K562 (cell line): ENCODE results near the gene PRSS38. TPM values are rescaled to one million over a fixed set of nuclear protein-coding genes. Genes with fewer than 3 reads are reported as not detected.
A peak's percentile ranks its signal among the peaks of the same experiment; 100 is the strongest.

ENCODE experiments used
- ADNP ChIP-seq: fragments of 200-800 bp; sonication (Bioruptor generic); IDR thresholded peaks from 2 replicates; pipeline ENCODE4 v1.6.1; 2016; ENCODE audit warnings: missing genetic modification characterization, missing compliant biosample characterization
- ARID1B ChIP-seq: fragments of 450-650 bp; IDR thresholded peaks from 2 replicates; pipeline ENCODE4 v1.6.1; 2016; ENCODE audit warnings: antibody characterized with exemption, mild to moderate bottlenecking, inconsistent platforms
- CBFA2T3 ChIP-seq: fragments of 450-650 bp; IDR thresholded peaks from 2 replicates; pipeline ENCODE4 v1.6.1; 2017
- CEBPZ ChIP-seq: fragments of 150-350 bp; IDR thresholded peaks from 2 replicates; pipeline ENCODE4 v1.6.1; 2014; ENCODE audit warnings: low read depth, mild to moderate bottlenecking, low read length, borderline replicate concordance
- E2F5 ChIP-seq: sonication (generic); formaldehyde crosslinking; IDR thresholded peaks from 2 replicates; pipeline ENCODE4 v1.8.0; 2022; ENCODE audit warnings: mild to moderate bottlenecking, missing genetic modification reagents
- KDM1A ChIP-seq, 2 experiments: fragments of 450-650 bp; IDR thresholded peaks; 2 replicates each; pipeline ENCODE4 v1.6.1; 2016; ENCODE audit warnings: mild to moderate bottlenecking in 2 of 2
- LEF1 ChIP-seq: fragments of 450-650 bp; IDR thresholded peaks from 2 replicates; pipeline ENCODE4 v1.6.1; 2016; ENCODE audit warnings: mild to moderate bottlenecking
- PHTF2 ChIP-seq: fragments of 250-450 bp; sonication (Bioruptor Pico); IDR thresholded peaks from 2 replicates; pipeline ENCODE4 v1.5.0; 2021; ENCODE audit warnings: mild to moderate bottlenecking
- PTBP1 ChIP-seq: fragments of 200-400 bp; formaldehyde crosslinking; IDR thresholded peaks from 2 replicates; pipeline ENCODE4 v1.6.1; 2017; ENCODE audit warnings: low read depth, low read length
- RBM14 ChIP-seq: fragments of 200-400 bp; formaldehyde crosslinking; IDR thresholded peaks from 2 replicates; pipeline ENCODE4 v1.6.1; 2018; ENCODE audit warnings: low read depth, mild to moderate bottlenecking, low read length, moderate library complexity, borderline replicate concordance; ENCODE audit not compliant: insufficient read depth
- RFX7 ChIP-seq: fragments of 250-450 bp; sonication (Bioruptor Pico); IDR thresholded peaks from 2 replicates; pipeline ENCODE4 v1.5.1; 2021; ENCODE audit warnings: mild to moderate bottlenecking
- RHOXF2B ChIP-seq: fragments of 250-450 bp; sonication (Bioruptor Pico); conservative IDR thresholded peaks from 2 replicates; pipeline ENCODE4 v1.5.1; 2021
- ZBTB26 ChIP-seq: fragments of 450-650 bp; formaldehyde crosslinking; IDR thresholded peaks from 2 replicates; pipeline ENCODE4 v1.4.0; 2022; ENCODE audit warnings: missing genetic modification characterization
- ZNF24 ChIP-seq: fragments of 450-650 bp; IDR thresholded peaks from 2 replicates; pipeline ENCODE4 v1.6.1; 2016
- ZNF3 ChIP-seq: fragments of 250-450 bp; sonication (Bioruptor Pico); IDR thresholded peaks from 2 replicates; pipeline ENCODE4 v1.5.0; 2021; ENCODE audit warnings: mild to moderate bottlenecking, moderate library complexity
- ZNF407 ChIP-seq: fragments of 450-650 bp; IDR thresholded peaks from 2 replicates; pipeline ENCODE4 v1.6.1; 2016; ENCODE audit warnings: low read depth
- ZNF695 ChIP-seq: fragments of 450-650 bp; formaldehyde crosslinking; IDR thresholded peaks from 2 replicates; pipeline ENCODE4 v1.4.0; 2020; ENCODE audit warnings: mild to moderate bottlenecking, moderate library complexity
- polyA plus RNA-seq, 8 experiments: library from polyadenylated mRNA; depleted of rRNA in 4 of 8; stranded (reverse) in 5 of 8; unstranded in 3 of 8; fragments of >200 nt; fragmentation: Nextera tagmentation in 2 of 8; fragmentation: Illumina TruSeq in 1 of 8; extraction: Ambion mirVana in 2 of 8; extraction: Trizol in 1 of 8; gene quantifications; 2 replicates each; pipeline versions ENCODE4 v1.2.1 to v1.2.3, GENCODE V29; 2011 to 2014; ENCODE audit warnings: inconsistent platforms in 1 of 8, missing spikeins in 1 of 8
- total RNA-seq, 7 experiments: library from RNA; depleted of rRNA in 6 of 7; stranded (reverse); fragments of >200 nt in 6 of 7; fragmentation: Illumina TruSeq in 2 of 7; extraction: Trizol in 2 of 7; gene quantifications; 2 replicates each; pipeline versions ENCODE4 v1.2.1 to v1.2.3, GENCODE V29; 2011 to 2021; ENCODE audit warnings: low replicate concordance in 1 of 7

The PRSS38 gene
- total and polyA plus RNA-seq, 9 of the 15 experiments (the other 6 are each of a cell fraction or from before 2014, with no cell fraction given) = 0.09 to 0.14 TPM; not detected in 7

- TF ChIP-seq ZNF407 = no peak
- no peak for TF ChIP-seq PTBP1
- TF ChIP-seq E2F5 (CRISPR knock-in tag) = no peak
- peak; percentile 54 to 59; a peak in 3 of 4 replicates for TF ChIP-seq KDM1A (IDR thresholded peaks at IDR 0.05)
- TF ChIP-seq CEBPZ = no peak
- no peak for TF ChIP-seq ZNF24
- TF ChIP-seq RBM14 = no peak
- no peak for TF ChIP-seq PHTF2 (CRISPR knock-in tag)
- no peak for TF ChIP-seq ZNF695 (CRISPR knock-in tag)
- TF ChIP-seq ZNF3 (CRISPR knock-in tag) = no peak
- no peak for TF ChIP-seq ZBTB26 (CRISPR knock-in tag)
- TF ChIP-seq CBFA2T3 = peak; percentile 88
- no peak for TF ChIP-seq ADNP (tag)
- no peak for TF ChIP-seq RFX7 (CRISPR knock-in tag)
- TF ChIP-seq RHOXF2B = no peak
- TF ChIP-seq ARID1B = peak; percentile 92
- peak; percentile 88 for TF ChIP-seq LEF1
Observed at GRCh38 chr1:227848430-227848932, 33.0 kb downstream of the PRSS38 start (continued).
